GM18502 (cell line): Measurements from ENCODE around the gene ITIH5.

Experiments used
- ATAC-seq: cut with Tn5 transposase; IDR thresholded peaks from one replicate; pipeline ENCODE4 v1.9.1; 2021; ENCODE audit warnings: mild to moderate bottlenecking; ENCODE audit not compliant: unreplicated experiment, poor library complexity

Gene ITIH5

GRCh38 chr10:7527468-7527867 is 139.3 kb downstream of the ITIH5 start:
- no peak for ATAC-seq

GRCh38 chr10:7526017-7526400 is 140.8 kb downstream of the ITIH5 start:
- no peak for ATAC-seq

GRCh38 chr10:7525314-7526016 is 141.3 kb downstream of the ITIH5 start:
- peak; percentile 82 for ATAC-seq

- no peak for ATAC-seq
These were observed 143.1 kb downstream of the ITIH5 start for GRCh38 chr10:7523656-7524055.

GRCh38 chr10:7520507-7521485 is 146.0 kb downstream of the ITIH5 start:
- peak; percentile 74 for ATAC-seq

- ATAC-seq, result no peak
These were observed 147.4 kb downstream of the ITIH5 start for GRCh38 chr10:7519351-7519750.

GRCh38 chr10:7518693-7519092 is 148.1 kb downstream of the ITIH5 start:
- ATAC-seq, result no peak

GRCh38 chr10:7515439-7515838 is 151.3 kb downstream of the ITIH5 start:
- no peak for ATAC-seq

- ATAC-seq, result no peak
These were observed 152.8 kb downstream of the ITIH5 start for GRCh38 chr10:7513936-7514335.

GRCh38 chr10:7513455-7513854 is 153.3 kb downstream of the ITIH5 start:
- ATAC-seq, result no peak

GRCh38 chr10:7512487-7512886 is 154.3 kb downstream of the ITIH5 start:
- ATAC-seq, result no peak

GRCh38 chr10:7511612-7512011 is 155.2 kb downstream of the ITIH5 start:
- ATAC-seq, result no peak
